ENCODE data around the gene FAM161A.

DNA sequence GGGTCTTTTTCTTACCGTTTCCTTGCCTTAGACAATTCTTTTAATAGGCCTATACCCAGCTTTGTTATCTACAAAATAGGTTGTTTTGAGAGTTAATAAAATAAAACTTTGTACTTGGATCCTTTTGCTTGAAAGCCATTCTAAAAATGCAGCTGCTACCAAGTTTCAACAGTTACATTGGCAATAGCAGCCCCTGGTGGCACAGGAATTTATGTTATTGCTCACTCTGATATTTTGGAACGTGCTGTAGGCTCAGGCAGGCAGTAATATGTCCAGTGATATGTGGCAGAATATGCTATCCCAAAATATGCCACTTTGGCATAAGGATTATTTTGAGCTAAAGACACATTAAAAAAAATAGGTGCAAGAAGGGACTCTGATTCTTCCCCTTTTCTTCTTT lies 45.0 kb upstream of the FAM161A start:
- TF ChIP-seq, protein P1, sequence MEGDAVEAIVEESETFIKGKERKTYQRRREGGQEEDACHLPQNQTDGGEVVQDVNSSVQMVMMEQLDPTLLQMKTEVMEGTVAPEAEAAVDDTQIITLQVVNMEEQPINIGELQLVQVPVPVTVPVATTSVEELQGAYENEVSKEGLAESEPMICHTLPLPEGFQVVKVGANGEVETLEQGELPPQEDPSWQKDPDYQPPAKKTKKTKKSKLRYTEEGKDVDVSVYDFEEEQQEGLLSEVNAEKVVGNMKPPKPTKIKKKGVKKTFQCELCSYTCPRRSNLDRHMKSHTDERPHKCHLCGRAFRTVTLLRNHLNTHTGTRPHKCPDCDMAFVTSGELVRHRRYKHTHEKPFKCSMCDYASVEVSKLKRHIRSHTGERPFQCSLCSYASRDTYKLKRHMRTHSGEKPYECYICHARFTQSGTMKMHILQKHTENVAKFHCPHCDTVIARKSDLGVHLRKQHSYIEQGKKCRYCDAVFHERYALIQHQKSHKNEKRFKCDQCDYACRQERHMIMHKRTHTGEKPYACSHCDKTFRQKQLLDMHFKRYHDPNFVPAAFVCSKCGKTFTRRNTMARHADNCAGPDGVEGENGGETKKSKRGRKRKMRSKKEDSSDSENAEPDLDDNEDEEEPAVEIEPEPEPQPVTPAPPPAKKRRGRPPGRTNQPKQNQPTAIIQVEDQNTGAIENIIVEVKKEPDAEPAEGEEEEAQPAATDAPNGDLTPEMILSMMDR (IDR thresholded peaks at IDR 0.05) = peak; percentile 68
- no peak for TF ChIP-seq ZFX (IDR thresholded peaks at IDR 0.05; ENCODE audit: borderline replicate concordance)
